Skin epidermis (tissue), 12 donors: ENCODE results near the gene JPT2.

Source experiments
- H3K27ac ChIP-seq, 21 experiments: fragments of 200-600 bp; sonication (generic) in 11 of 21; one replicate each; pipeline ENCODE4 v1.5.0; 2020; ENCODE audit warnings: mild to moderate bottlenecking in 3 of 21, inconsistent platforms in 2 of 21, moderate library complexity in 2 of 21
- H3K4me3 ChIP-seq, 7 experiments: fragments of 200-600 bp; sonication (generic) in 2 of 7; one replicate each; pipeline ENCODE4 v1.5.0; 2020; ENCODE audit warnings: inconsistent platforms in 2 of 7, mild to moderate bottlenecking in 2 of 7, moderate library complexity in 1 of 7

JPT2 gene

DNA sequence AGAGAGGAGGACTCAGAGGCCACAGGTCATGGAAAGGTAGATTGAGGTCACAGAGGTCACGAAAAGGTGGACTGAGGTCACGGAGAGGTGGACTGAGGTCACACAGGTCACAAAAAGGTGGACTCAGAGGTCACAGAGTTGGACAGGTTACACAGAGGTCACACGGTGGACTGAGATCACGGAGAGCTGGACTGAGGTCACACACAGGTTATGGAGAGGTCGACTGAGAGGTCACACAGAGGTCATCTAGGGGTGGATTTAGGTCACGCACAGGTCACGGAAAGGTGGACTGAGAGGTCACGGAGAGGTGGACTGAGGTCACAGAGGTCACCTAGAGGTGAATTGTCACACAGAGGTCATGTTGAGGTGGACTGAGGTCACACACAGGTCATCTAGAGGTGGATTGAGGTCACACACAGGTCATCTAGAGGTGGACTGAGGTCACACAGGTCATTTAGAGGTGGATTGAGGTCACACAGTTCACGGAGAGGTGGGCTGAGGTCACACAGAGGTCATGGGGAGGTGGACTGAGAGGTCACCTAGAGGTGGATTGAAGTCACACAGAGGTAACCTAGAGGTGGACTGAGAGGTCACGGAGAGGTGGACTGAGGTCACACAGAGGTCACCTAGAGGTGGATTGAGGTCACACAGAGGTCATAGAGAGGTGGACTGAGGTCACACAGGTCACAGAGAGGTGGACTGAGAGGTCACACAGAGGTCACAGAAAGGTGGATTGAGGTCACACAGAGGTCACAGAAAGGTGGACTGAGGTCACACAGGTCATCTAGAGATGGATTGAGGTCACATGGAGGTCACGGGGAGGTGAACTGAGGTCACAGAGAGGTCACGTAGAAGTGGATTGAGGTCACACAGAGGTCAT, 26.7 kb upstream of the JPT2 start:
- Histone ChIP-seq H3K4me3 (no peak overlapping the region), H3K27ac (no peak overlapping the region)

DNA sequence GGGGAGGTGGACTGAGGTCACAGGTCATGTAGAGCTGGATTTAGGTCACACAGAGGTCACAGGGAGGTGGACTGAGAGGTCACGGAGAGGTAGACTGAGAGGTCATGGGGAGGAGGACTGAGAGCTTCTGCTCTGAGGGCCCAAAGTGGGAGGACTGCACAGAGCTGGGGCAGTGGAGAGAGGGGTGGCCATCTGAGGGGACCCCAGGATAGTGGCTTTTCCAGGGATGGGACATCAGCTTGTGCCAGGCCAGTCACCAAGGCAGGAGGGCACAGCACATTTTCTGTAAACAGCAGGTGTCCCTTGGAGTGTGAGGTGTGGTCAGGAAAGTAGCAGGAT, 26.1 kb upstream of the JPT2 start:
- Histone ChIP-seq H3K4me3 (no peak overlapping the region), H3K27ac (no peak overlapping the region)

DNA sequence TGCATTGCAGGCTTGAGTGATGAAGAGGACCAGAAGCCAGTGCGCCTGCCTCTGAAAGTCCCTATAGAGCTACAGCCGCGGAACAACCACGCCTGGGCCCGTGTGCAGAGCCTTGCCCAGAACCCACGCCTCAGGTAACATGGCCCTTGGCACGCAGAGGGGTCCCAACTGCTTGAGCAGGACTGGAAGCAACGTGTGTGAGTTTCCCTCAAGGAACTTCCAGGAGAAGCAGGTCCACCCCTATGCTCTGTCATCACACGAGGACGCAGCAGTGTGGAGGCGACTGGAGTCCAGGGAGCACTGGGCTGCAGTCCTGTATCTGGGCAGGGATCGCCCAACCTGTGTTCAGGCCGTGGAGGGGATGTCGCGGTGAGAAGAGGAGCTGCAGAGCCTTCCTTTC, 25.1 kb upstream of the JPT2 start:
- Histone ChIP-seq H3K27ac (no peak overlapping the region), H3K4me3 (no peak overlapping the region)

DNA sequence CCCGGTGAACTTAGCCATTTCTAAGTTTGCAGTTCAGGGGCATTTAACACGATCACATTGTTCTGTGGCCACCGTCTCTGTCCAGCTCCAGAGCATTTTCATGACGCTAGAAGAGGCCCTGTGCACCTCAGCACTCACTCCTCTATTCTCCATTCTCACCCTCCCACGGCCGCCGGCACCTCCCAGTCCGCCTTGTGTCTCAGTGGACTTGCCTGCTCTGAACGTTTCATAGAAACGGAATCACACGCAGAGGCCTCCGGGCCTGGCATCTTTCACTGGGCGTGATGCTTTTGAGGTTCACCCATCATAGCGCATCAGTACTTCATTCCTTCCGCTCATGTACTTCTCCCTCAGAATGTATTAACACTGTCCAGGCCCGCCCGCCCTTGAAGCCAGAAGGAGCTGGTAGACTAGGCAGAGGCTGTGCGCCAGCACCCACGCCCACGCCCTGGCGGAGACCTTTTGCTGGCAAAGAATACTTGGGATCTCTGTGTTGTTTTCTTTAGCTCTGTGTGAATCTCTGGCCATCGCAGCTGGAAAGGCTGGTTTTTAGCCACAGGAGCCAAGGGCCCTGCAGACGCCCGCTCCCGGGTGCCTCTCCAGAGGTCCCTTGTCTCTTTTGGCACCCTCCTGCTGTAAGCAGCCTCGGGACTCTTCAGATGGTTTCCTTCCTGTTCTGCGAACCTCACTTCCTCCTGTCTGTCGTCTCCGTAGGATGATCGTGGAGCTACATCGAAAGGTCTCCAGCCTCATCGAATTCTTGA, 23.4 kb upstream of the JPT2 start:
- Histone ChIP-seq H3K4me3 (no peak overlapping the region), H3K27ac (peak overlapping the region in 5 of 21 experiments; percentile 0 to 64 (median 29))

DNA sequence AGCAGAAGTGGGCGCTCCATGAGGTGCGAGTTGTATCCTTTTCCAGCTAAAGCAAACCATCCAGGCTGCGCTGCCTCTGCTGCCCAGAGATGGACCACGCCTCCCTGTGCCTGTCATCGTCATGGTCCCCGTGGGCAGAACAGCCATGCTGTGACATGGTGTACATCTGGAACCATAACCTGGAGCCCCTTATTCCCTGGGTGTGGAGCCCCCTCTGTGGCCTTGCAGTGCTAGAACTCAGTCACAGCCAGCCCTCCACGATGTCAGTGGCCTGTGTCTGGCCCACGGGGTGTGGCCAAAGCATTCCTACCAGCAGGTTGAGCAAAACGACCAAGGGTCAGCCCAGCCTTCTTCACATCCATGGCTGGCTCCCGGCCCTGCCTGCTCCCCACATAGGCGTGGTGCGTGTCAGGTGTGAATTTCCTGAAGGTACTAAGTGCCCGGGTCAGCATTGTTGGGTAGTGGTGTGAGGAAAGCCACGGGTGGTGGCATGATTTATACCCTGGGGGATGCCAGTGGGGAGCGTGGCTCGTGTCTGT, 22.7 kb upstream of the JPT2 start:
- H3K27ac ChIP-seq: peak overlapping the region in 4 of 21 experiments; percentile 0 to 64 (median 18)
- no peak overlapping the region for H3K4me3 ChIP-seq

DNA sequence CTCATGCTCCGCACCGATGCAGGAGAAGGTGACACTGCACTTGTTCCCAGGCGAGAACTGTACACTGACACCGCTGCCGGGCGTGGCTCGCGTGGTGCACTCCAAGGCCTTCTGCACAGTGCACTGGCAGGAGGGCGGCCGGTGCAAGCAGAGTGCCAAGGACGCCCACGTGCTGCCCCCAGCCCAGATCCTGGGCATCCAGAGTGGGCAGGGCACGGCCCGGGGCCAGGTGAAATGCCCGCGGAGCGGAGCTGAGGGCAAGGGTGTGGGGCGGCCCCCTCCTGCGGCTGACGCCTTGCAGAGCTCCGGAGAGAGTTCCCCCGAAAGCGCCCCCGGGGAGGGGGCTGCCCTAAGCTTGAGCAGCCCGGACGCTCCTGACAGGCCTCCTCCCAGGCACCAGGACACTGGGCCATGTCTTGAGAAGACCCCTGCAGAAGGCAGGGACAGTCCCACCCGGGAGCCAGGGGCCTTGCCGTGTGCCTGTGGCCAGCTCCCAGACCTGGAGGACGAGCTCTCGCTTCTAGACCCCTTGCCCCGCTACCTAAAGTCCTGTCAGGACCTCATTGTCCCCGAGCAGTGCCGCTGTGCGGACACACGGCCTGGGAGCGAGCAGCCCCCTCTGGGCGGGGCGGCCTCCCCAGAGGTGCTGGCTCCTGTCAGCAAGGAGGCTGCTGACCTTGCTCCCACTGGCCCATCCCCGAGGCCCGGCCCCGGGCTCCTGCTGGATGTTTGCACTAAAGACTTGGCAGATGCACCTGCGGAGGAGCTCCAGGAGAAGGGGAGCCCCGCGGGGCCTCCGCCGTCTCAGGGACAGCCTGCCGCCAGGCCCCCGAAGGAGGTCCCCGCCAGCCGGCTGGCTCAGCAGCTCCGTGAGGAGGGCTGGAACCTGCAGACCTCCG, 21.9 kb upstream of the JPT2 start:
- Histone ChIP-seq H3K27ac (no peak overlapping the region), H3K4me3 (no peak overlapping the region)

DNA sequence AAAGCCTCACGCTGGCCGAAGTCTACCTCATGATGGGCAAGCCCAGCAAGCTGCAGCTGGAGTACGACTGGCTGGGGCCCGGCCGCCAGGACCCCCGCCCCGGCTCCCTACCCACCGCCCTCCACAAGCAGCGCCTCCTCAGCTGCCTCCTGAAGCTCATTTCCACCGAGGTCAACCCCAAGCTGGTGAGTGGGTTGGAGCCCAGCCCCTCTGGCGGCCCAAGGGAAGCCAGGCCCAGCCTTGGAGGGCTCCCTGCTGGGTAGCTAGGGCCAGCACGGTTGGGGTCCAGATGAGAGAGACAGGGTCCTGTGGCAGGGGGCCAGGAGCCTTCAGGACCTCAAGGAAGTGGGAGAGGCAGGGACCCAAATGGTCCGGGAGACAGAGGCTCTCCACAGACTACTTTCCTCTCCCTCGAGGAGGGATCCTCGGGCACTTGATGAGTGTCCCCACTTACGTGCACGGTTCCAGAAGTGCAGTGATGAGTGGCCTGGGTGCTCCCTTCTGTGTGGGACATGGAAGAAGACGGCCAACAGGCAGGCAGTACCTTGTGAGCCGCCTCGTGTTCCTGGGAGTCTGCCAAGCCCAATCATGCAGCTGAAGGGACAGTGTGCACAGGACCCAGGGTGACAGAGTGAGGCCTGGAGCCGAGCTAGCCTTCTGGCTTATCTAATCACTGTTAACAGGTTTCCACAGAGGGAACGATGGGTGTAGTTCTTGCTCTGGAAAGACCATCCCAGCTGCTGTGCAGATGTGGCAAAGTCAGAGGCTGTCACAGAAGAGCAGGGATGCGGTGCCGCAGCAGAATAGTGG, 21.1 kb upstream of the JPT2 start:
- Histone ChIP-seq H3K4me3 (no peak overlapping the region), H3K27ac (no peak overlapping the region)

DNA sequence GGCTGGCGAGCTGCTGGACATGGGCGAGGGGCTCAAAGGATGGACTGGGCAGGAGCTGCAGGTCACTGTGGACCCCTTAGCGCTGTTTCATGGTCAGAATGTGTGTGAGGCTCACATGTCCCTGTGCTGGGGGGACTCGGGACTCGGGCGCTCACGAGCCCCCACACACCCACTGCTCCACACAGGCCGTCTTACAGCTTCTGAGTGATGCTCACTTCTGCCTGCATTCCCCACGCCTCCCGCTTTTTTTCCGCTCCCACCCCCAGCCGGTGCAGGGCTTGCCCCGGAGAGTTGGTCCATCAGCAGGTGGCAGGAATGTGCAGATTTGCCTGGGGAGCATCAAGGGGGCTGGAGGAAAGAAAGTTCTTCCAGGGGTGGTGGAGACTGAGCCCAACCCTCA, 20.2 kb upstream of the JPT2 start:
- H3K4me3 ChIP-seq: no peak overlapping the region
- no peak overlapping the region for H3K27ac ChIP-seq

DNA sequence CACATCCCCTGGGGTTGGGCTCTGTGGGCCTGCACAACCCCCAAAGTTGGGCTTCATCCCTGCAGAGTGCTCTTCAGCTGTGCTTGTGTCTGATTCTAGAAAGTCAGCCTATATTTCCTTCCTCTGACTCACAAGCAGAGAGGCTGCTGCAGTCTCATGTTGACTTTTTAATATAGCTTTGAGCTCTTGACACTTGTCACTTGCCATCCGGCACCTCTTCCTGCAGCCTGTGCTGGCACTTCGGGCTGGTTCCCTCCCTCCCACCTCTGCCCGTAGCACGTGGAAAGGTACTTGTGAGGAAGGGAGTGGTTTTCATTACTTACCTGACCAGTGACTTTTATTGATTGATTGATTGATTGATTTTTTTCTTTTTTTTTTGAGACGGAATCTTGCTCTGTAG, 19.0 kb upstream of the JPT2 start:
- Histone ChIP-seq H3K4me3 (no peak overlapping the region), H3K27ac (no peak overlapping the region)

DNA sequence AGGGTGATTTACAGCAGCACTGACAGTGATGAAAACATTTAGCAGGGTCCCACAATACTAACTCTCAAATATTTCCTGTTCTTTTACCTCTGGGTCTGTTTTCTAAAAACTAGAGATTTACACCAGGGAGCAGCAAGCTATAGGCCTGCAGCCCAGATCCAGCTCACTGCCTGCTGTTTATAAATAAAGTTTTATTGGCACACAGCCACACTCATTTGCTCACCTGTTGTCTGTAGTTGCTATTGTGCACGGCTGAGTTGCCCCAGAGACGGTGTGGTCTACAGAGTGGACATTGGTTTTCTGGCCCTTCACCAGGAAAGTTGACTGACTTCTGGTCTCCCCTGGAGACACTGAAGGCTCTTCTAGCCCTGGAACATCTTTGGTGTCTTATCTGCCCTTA, 16.3 kb upstream of the JPT2 start:
- Histone ChIP-seq H3K27ac (no peak overlapping the region), H3K4me3 (no peak overlapping the region)

DNA sequence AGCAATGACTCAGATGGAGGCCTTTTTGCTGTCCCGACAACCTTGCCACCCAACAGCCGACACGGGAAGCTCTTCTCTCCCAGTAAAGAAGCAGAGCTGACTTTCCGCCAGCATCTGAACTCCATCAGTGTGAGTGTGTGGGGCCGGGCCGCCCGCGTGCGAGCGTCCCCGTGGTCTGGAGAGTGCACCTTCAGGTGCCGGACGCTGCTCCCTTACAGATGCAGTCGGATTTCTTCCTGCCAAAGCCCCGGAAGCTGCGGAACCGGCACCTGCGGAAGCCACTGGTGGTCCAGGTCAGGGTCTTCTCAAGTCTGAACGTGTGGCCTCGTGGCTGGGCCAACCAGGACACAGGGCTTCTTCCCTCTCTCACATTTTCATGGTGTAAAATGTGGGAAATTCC, 15.5 kb upstream of the JPT2 start:
- H3K4me3 ChIP-seq: no peak overlapping the region

DNA sequence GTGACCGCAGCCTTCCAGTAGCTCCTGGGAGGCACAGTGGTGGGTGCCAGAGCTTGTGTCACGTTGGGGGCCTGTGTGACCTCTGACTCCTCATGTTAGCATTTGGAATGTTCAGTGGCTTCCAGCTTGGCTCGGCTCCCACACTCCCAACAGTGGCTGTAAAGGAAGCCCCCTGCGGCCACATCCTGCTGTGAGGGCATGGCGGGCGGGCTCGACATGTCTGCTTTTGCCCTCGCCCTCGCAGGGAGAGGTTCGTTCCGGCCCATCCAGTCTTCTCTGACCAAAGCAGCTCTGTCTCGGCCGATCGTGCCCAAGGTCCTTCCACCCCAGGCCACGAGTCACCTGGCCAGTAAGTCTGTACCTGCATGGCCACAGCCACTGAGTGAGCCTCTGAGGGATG, 12.2 kb upstream of the JPT2 start:
- Histone ChIP-seq H3K4me3 (no peak overlapping the region), H3K27ac (no peak overlapping the region)

More for the DNA sequence above, 15.5 kb upstream of the JPT2 start:
- H3K27ac ChIP-seq: no peak overlapping the region

DNA sequence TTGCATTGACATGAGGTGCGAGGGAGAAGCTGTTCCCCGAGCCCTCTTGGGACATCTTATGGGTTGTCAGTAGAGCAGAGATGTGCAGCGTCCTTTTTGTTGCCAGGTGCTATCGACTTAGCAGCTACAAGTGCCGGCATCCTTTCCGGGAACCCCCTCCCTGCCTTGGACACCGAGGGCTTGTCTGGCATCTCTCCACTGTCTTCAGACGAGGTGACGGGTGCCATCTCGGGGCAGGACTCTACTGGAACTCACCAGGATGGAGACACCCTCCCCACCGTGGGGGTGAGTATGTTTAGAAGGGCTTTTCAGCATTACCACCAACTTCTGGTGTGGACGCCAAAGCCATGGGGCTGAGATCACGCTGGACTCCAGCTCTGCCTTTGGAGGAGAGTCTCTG, 11.8 kb upstream of the JPT2 start:
- no peak overlapping the region for H3K27ac ChIP-seq
- no peak overlapping the region for H3K4me3 ChIP-seq

DNA sequence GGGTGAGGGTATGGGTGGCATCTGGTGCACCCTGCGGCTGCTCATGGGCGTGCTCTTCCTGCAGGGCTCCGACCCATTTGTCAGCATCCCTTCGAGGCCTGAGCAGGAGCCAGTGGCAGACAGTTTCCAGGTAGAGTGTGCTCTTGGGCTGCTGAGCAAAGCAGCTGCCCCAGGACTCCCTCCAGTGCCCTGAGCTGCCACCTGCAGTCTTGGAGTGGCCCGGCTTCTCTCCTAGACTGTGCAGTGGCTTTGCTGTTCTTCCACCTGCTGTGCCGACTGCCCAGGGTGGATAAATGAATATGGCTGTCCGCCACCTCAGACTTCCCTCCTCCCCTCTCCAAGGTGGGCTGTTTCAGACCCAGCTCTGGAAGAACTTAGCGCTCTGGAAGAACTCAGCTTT, 10.8 kb upstream of the JPT2 start:
- no peak overlapping the region for H3K27ac ChIP-seq

DNA sequence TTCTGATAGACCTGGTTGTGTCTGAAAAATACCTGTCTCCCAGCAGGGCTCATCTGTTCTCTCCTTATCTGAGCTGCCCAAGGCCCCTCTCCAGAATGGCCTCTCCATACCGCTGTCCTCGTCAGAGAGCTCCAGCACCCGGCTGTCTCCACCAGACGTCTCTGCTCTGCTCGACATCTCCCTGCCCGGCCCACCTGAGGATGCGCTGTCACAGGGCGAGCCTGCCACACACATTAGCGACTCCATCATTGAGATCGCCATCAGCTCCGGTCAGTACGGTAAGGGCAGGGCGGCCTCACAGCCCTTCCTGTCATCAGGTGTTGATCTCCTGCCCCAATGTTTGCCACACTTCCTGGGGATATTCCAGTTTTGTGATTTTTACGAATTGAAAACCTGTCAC, 10.2 kb upstream of the JPT2 start:
- Histone ChIP-seq H3K4me3 (no peak overlapping the region), H3K27ac (no peak overlapping the region)

More for the DNA sequence above, 10.8 kb upstream of the JPT2 start:
- no peak overlapping the region for H3K4me3 ChIP-seq

DNA sequence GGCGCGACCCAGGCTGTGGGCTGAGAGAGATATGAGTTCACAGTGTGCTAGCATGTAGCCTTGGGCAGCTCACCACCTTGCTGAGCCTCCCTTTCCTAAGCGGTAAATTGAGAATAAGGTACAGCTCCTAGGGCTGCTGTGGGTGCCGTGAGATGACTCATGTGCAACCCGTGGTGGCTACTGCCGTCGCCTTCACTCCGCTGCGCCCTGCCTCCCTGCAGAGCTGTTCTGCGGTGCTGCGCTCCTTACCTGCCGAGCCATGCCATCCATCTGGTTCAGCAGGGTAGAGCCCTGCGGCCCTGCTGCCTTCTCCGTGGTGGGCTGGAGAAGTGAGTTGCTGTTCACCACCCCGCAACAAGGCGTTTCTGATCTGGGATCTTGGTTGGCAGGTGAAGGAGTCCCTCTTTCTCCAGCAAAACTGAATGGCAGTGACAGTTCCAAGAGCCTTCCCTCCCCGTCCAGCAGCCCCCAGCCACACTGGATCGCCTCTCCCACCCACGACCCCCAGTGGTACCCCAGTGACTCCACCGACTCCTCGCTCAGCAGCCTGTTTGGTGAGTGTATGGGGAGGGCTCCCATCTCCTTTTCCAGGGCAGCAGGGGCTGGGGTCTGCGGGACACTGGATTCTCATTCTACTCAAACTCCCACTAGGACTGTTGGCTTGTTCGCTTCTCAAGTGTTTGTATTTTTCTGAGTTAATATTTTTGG, 9.3 kb upstream of the JPT2 start:
- H3K4me3 ChIP-seq: no peak overlapping the region

DNA sequence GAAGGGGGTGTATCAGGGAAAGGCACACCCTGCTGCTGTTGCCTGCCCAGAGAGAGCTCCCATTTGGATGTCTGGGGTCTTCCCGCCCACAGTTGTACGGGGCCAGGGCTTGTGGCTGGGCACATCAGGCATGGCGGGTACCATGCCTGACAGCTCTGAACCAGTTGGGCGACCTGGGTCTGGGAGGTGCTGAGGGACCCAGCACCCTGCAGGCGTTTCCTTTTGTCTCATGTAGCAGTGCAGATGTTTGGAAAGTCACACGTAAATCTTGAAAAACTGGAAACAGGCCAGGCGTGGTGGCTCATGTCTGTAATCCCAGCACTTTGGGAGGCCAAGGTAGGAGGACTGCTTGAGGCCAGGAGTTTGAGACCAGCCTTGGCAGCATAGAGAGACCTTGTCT, 8.4 kb upstream of the JPT2 start:
- no peak overlapping the region for H3K4me3 ChIP-seq
- H3K27ac ChIP-seq: no peak overlapping the region

More for the DNA sequence above, 9.3 kb upstream of the JPT2 start:
- H3K27ac ChIP-seq: no peak overlapping the region

DNA sequence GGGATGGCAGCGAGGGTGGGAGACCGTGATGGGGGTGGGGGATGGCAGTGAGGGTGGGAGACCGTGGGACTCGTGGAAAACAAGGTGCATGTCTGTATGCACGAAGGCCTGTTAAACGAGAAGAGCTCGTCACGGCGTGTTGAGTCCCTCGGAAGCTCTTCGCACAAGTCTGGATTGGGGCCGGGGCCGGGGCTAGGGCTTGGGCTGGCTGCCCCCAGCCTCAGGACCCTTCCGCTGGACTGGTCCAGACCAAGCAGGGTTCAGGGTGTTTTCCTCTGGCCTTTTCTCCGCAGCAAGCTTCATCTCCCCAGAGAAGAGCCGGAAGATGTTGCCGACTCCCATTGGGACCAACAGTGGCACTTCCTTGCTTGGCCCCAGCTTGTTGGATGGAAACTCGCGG, 7.7 kb upstream of the JPT2 start:
- no peak overlapping the region for H3K27ac ChIP-seq

DNA sequence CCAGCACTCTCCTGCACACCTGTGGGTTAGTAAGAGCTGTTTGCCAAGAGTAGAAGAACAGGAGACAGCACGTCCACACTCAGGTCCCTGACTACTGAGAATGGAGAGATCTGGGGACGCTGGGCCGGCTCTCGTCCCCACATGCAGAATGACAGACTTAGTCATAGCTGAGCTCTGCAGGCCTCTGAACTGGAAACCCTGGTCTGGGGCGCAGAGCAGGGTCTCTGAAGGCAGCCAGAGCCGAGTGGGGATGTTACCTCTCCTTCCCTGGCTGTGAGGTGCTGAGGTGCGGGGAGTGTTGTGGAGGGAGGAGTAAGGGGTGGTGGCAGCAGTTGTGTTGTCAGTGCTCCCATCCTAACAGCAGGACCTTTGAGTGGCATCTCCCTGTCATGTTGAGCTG, 7.2 kb upstream of the JPT2 start:
- H3K4me3 ChIP-seq: no peak overlapping the region
- H3K27ac ChIP-seq: no peak overlapping the region

More for the DNA sequence above, 7.7 kb upstream of the JPT2 start:
- no peak overlapping the region for H3K4me3 ChIP-seq
